Adrenal gland (tissue), 12 donors: ENCODE measurements around the gene CHTOP. TPM values are rescaled to one million over a fixed set of nuclear protein-coding genes. Genes with fewer than 3 reads are reported as not detected.
A peak's percentile ranks its signal among the peaks of the same experiment; 100 is the strongest.
"Not testable (repeated sequence)": the region's sequence is repeated elsewhere in the genome, so short reads cannot be mapped to it uniquely, and the experiment has no call there.

Experiments
- DNase-seq, 7 donors: peaks; one replicate each; pipeline ENCODE4 v3.0.0-alpha.2; 2019 to 2020
- H3K27ac ChIP-seq, 5 donors: fragments of 200-600 bp; sonication (generic) in 4 of 5; 1 replicate in 3 of 5; 2 replicates in 2 of 5; pipeline versions ENCODE4 v1.5.1 to v1.8.0; 2016 to 2020; ENCODE audit warnings: mild to moderate bottlenecking in 1 of 5
- H3K27me3 ChIP-seq: fragments of 200-600 bp; 2 replicates; pipeline ENCODE4 v1.8.0; 2021
- H3K36me3 ChIP-seq, 2 donors: fragments of 200-600 bp; replicated peaks in 1 of 2; 1 replicate in 1 of 2; 2 replicates in 1 of 2; pipeline versions ENCODE4 v1.5.1 to v1.8.0; 2018 to 2022
- H3K4me1 ChIP-seq, 2 donors: fragments of 200-600 bp; replicated peaks in 1 of 2; 1 replicate in 1 of 2; 2 replicates in 1 of 2; pipeline versions ENCODE4 v1.5.1 to v1.8.0; 2018 to 2021
- H3K4me3 ChIP-seq, 4 donors: fragments of 200-600 bp; sonication (generic) in 3 of 4; one replicate each; pipeline ENCODE4 v1.5.1; 2016 to 2018
- H3K9me3 ChIP-seq, 3 donors: fragments of 200-600 bp; sonication (generic) in 1 of 3; replicated peaks in 1 of 3; 1 replicate in 2 of 3; 2 replicates in 1 of 3; pipeline versions ENCODE4 v1.5.1 to v1.8.0; 2016 to 2021
- CTCF ChIP-seq, 6 experiments: fragments of 450-650 bp in 4 of 6; fragments of 200-600 bp in 2 of 6; sonication (generic) in 1 of 6; IDR thresholded peaks; 1 replicate in 5 of 6; 2 replicates in 1 of 6; pipeline versions ENCODE4 v1.5.1 to v1.8.0; 2016 to 2021; ENCODE audit warnings: antibody characterized with exemption in 6 of 6, mild to moderate bottlenecking in 2 of 6, moderate library complexity in 1 of 6
- POLR2A ChIP-seq, 2 donors: fragments of 450-650 bp; IDR thresholded peaks; one replicate each; pipeline ENCODE4 v1.6.1; 2017; ENCODE audit warnings: antibody characterized with exemption in 2 of 2, mild to moderate bottlenecking in 2 of 2, moderate library complexity in 1 of 2
- WGBS, 4 donors: extraction: QIAGEN DNeasy Blood & Tissue Kit in 2 of 4; methylation state at CpG; one replicate each; pipeline versions ENCODE4 v1.1.5 to v1.1.7; 2013 to 2017; 5-methylcytosine and 5-hydroxymethylcytosine counted together
- intact Hi-C, 2 donors: fragments of 100-400 bp; cut with DNase I; formaldehyde crosslinking; loops; one replicate each; pipeline versions ENCODE4 v1.14.1 to v1.15.0; 2022 to 2023
- polyA plus RNA-seq, 3 donors: library from polyadenylated mRNA; stranded (reverse); fragments of 200-250 nt in 2 of 3; fragments of 350-450 nt in 1 of 3; fragmentation: Illumina TruSeq in 1 of 3; extraction: RNeasy Lipid Tissue Mini Kit (QIAGEN cat#74804) in 1 of 3; gene quantifications; one replicate each; pipeline ENCODE4 v1.2.3, GENCODE V29; 2013 to 2014
- total RNA-seq, 9 donors: library from RNA; depleted of rRNA in 4 of 9; stranded (reverse); fragments of >200 nt in 4 of 9; fragments of 120-200 nt in 1 of 9; fragmentation: NEBNext Ultra II Directional in 1 of 9; extraction: Animal tissue kit (Norgen Biotek cat#: 25700) in 1 of 9; gene quantifications; one replicate each; pipeline versions ENCODE4 v1.1.0 to v1.2.4, GENCODE V29; 2013 to 2023
- donor health status: healthy with polysubstance abuse.
- donor health status: Bipolar disorder and iron deficiency.
- donor health status: DM: yes; HTN: yes; CAD: no.
- donor health status: DM: no; HTN: no; CAD: no.
- donor health status: DM: no; HTN: no; CAD: no.
- donor health status: DM: yes; HTN: yes; CAD: no.

The CHTOP gene
- total and polyA plus RNA-seq, 12 donors = 35.5 to 83.3 (median 58.3) TPM

GRCh38 chr1:153669606-153670005 lies 35.7 kb downstream of the CHTOP start:
- WGBS, 4 donors = 70 to 77% (median 76%) methylated on average over 6 of the region's 6 CpGs
- intact Hi-C loops = loop anchor here in 1 of 2 donors (10.0 kb wide), 2 partner anchors 95 to 105 kb away; partner anchors contain the start of gene SLC27A3
- peak overlapping the region in 1 of 5 donors; percentile 85 for H3K27ac ChIP-seq

GRCh38 chr1:153670257-153670858 lies 36.5 kb downstream of the CHTOP start:
- DNase-seq = peak in 2 of 7 donors; percentile 37 to 51
- H3K9me3 ChIP-seq = no peaks in the 10 kb centered on the region
- intact Hi-C loops = loop anchor here in 1 of 2 donors (10.0 kb wide), 1 partner anchor 104 kb away; the partner anchor contains the start of gene SLC27A3

More at GRCh38 chr1:153669606-153670005, 35.7 kb downstream of the CHTOP start:
- H3K4me3 ChIP-seq = peak overlapping the region in 1 of 4 donors; percentile 66
- no peaks in the 10 kb centered on the region for H3K9me3 ChIP-seq
- no peak for DNase-seq
- peaks cover 0 to 51% of the 10 kb centered on the region in 2 donors for H3K36me3 ChIP-seq
- H3K27me3 ChIP-seq = no peaks in the 10 kb centered on the region
- TF ChIP-seq CTCF (IDR thresholded peaks at IDR 0.05) (no peak), POLR2A (IDR thresholded peaks at IDR 0.05) (no peak)
- peaks cover 10 to 13% of the 10 kb centered on the region in 2 donors for H3K4me1 ChIP-seq

GRCh38 chr1:153670859-153671627 lies 37.2 kb downstream of the CHTOP start, which contains the start of gene ILF2:
TSS of gene ILF2 (minus strand) at chr1:153670993. CDS start at chr1:153670922, 71 bp downstream.
- Histone ChIP-seq H3K27ac (peak within 1 kb of the TSS; percentile 82 to 91 (median 88)), H3K27me3 (no peaks in the 10 kb centered on the region), H3K36me3 (peaks cover 0 to 37% of the 10 kb centered on the region in 2 donors), H3K4me3 (peak within 1 kb of the TSS in 3 of 4 donors; percentile 58 to 66 (median 66)), H3K4me1 (peaks cover 10 to 13% of the 10 kb centered on the region in 2 donors), H3K9me3 (no peaks in the 10 kb centered on the region)
- 0 to 1% (median 0%) methylated on average over 35 of the region's 35 CpGs for WGBS, 4 donors
- peak; percentile 97 to 100 (median 98) for DNase-seq
- TF ChIP-seq CTCF (IDR thresholded peaks at IDR 0.05) (peak in 1 of 6 experiments; percentile 4), POLR2A (IDR thresholded peaks at IDR 0.05) (peak; percentile 66 to 95)
- intact Hi-C loops = loop anchor here in 1 of 2 donors (10.0 kb wide), 1 partner anchor 104 kb away; the partner anchor contains the start of gene SLC27A3

More at GRCh38 chr1:153670257-153670858, 36.5 kb downstream of the CHTOP start:
- TF ChIP-seq CTCF (IDR thresholded peaks at IDR 0.05) = no peak
- TF ChIP-seq POLR2A (IDR thresholded peaks at IDR 0.05) = no peak
- H3K27me3 ChIP-seq = no peaks in the 10 kb centered on the region
- H3K4me3 ChIP-seq = peak overlapping the region in 3 of 4 donors; percentile 58 to 66 (median 66)
- WGBS, 4 donors = 0 to 2% (median 2%) methylated on average over 21 to 22 of the region's 22 CpGs
- H3K27ac ChIP-seq = peak overlapping the region; percentile 70 to 88 (median 77)
- peaks cover 10 to 13% of the 10 kb centered on the region in 2 donors for H3K4me1 ChIP-seq
- peaks cover 0 to 43% of the 10 kb centered on the region in 2 donors for H3K36me3 ChIP-seq

- DNase-seq = peak; percentile 28 to 85 (median 37)
- Histone ChIP-seq H3K36me3 (peaks cover 0 to 29% of the 10 kb centered on the region in 2 donors), H3K4me3 (peak overlapping the region in 2 of 4 donors; percentile 30 to 60), H3K4me1 (peaks cover 10 to 13% of the 10 kb centered on the region in 2 donors), H3K27ac (peak overlapping the region; percentile 82 to 91 (median 88))
- not testable (repeated sequence) for H3K9me3 ChIP-seq, H3K27me3 ChIP-seq
- intact Hi-C loops = loop anchor here in 1 of 2 donors (10.0 kb wide), 1 partner anchor 103 kb away; the partner anchor contains the start of gene SLC27A3
- 7 to 14% (median 11%) methylated on average over 28 of the region's 28 CpGs for WGBS, 4 donors
Measured at GRCh38 chr1:153671628-153672353, 37.9 kb downstream of the CHTOP start.
